ENCODE results near the gene ELMO1. TPM values are rescaled to one million over a fixed set of nuclear protein-coding genes. Genes with fewer than 3 reads are reported as not detected.

The ELMO1 gene
- total and polyA plus RNA-seq, 4 donors: 6.7 to 51.5 (median 14.8) TPM

DNA sequence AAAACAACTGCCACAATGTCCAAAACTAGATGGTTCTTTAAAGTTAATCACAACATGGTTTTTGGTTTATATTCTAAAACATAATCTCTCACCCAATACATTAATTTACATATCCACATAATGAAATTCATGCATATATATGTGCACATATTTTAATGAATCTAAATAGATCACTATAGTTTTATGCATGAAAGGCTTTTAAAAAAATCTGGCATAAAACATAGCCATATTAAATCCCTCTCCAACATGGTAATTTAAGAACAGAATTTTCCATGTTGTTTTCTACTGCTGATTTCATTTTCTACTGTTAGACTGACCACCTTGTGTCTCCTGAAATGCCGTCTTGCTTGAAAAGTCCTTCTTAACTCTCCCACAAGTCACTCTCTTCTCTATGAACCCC, 528.2 kb downstream of the ELMO1 start (continued):
- TF ChIP-seq, protein P1, sequence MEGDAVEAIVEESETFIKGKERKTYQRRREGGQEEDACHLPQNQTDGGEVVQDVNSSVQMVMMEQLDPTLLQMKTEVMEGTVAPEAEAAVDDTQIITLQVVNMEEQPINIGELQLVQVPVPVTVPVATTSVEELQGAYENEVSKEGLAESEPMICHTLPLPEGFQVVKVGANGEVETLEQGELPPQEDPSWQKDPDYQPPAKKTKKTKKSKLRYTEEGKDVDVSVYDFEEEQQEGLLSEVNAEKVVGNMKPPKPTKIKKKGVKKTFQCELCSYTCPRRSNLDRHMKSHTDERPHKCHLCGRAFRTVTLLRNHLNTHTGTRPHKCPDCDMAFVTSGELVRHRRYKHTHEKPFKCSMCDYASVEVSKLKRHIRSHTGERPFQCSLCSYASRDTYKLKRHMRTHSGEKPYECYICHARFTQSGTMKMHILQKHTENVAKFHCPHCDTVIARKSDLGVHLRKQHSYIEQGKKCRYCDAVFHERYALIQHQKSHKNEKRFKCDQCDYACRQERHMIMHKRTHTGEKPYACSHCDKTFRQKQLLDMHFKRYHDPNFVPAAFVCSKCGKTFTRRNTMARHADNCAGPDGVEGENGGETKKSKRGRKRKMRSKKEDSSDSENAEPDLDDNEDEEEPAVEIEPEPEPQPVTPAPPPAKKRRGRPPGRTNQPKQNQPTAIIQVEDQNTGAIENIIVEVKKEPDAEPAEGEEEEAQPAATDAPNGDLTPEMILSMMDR (IDR thresholded peaks at IDR 0.05; ENCODE audit: low read depth, low read length, missing input control): no peak
- no peak for TF ChIP-seq EGR1 (IDR thresholded peaks at IDR 0.05; ENCODE audit: low read depth in 2 of 2)
- TF ChIP-seq TAF1 (conservative IDR thresholded peaks at IDR 0.05): no peak
- no peak for TF ChIP-seq JUND (IDR thresholded peaks at IDR 0.05)

DNA sequence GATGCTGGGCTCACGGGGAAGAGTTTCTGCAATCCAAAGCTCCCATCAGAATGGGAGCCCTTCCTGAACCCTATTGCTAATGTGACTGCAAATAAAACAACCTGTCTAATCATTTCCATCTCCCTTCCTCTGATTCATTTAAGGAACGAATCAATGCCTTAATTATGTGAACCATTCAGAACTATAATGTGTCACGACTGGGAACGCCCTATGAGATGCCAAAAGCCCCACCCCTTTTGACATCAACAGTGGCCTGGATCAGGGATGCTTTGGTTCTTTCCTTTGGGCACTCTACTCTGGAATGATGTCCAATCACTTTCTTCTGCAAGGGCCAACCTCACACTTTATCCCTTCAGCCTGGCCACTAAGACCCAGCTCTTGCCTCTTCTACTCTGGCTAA, 528.9 kb downstream of the ELMO1 start:
- Histone ChIP-seq H3K9ac (ENCODE audit: low read depth in 1 of 2, low read length in 2 of 2) (no peak overlapping the region), H3K4me3 (ENCODE audit: low read depth in 1 of 3, low read length in 3 of 3) (no peak overlapping the region), H3K27ac (ENCODE audit: low read depth in 1 of 2, low read length in 2 of 2) (no peak overlapping the region), H3K9me3 (ENCODE audit: control insufficient read depth in 4 of 4, low read length in 3 of 4) (peaks cover 0 to 4% (median under 1%) of the 10 kb centered on the region in 4 donors), H3K36me3 (ENCODE audit: control insufficient read depth in 4 of 4, insufficient read depth in 3 of 4, low read depth in 1 of 4, low read length in 3 of 4) (no peaks in the 10 kb centered on the region), H3K27me3 (ENCODE audit: control insufficient read depth in 4 of 4, insufficient read depth in 4 of 4, low read length in 3 of 4) (no peaks in the 10 kb centered on the region), H3K4me1 (ENCODE audit: control insufficient read depth in 4 of 4, insufficient read depth in 4 of 4, low read length in 3 of 4) (peaks cover 0 to 3% (median 0%) of the 10 kb centered on the region in 4 donors)
- no peak for TF ChIP-seq YY1 (IDR thresholded peaks at IDR 0.05)
- no peak for TF ChIP-seq HNF4G (IDR thresholded peaks at IDR 0.05)
- TF ChIP-seq EGR1 (IDR thresholded peaks at IDR 0.05; ENCODE audit: low read depth in 2 of 2): no peak
- TF ChIP-seq, protein P2, sequence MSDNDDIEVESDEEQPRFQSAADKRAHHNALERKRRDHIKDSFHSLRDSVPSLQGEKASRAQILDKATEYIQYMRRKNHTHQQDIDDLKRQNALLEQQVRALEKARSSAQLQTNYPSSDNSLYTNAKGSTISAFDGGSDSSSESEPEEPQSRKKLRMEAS (IDR thresholded peaks at IDR 0.05): no peak
- TF ChIP-seq FOXA1 (IDR thresholded peaks at IDR 0.05): no peak
- no peak for TF ChIP-seq TAF1 (conservative IDR thresholded peaks at IDR 0.05)
- WGBS: 95% methylated on average over 4 of the region's 4 CpGs
- no peak for DNase-seq (ENCODE audit: low spot score)

DNA sequence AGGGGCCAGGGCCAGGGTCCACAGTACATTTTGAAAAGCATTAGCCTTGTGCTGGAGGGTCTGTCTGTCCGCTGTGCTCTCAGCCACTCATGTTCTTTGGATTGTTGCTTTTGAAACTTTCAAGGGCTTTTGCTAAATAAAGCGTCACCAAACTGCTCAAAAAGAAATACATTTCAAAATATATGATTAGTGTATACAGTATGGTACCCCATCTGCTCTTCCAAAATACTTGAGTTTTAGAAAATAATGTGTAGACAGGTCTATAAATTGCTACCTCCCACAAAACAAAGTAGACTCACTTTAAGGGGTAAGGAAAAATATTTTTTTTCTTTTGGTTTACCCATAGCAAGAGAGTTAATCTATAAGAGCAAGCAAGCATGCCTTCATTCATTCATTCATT, 530.1 kb downstream of the ELMO1 start:
- Histone ChIP-seq H3K27ac (ENCODE audit: low read depth in 1 of 2, low read length in 2 of 2) (no peak overlapping the region), H3K4me1 (ENCODE audit: control insufficient read depth in 4 of 4, insufficient read depth in 4 of 4, low read length in 3 of 4) (no peaks in the 10 kb centered on the region), H3K4me3 (ENCODE audit: low read depth in 1 of 3, low read length in 3 of 3) (no peak overlapping the region), H3K9ac (ENCODE audit: low read depth in 1 of 2, low read length in 2 of 2) (no peak overlapping the region), H3K36me3 (ENCODE audit: control insufficient read depth in 4 of 4, insufficient read depth in 3 of 4, low read depth in 1 of 4, low read length in 3 of 4) (no peaks in the 10 kb centered on the region), H3K9me3 (ENCODE audit: control insufficient read depth in 4 of 4, low read length in 3 of 4) (peaks cover 0 to 4% (median under 1%) of the 10 kb centered on the region in 4 donors), H3K27me3 (ENCODE audit: control insufficient read depth in 4 of 4, insufficient read depth in 4 of 4, low read length in 3 of 4) (no peaks in the 10 kb centered on the region)
- DNase-seq (ENCODE audit: low spot score): no peak
- TF ChIP-seq SP1 (IDR thresholded peaks at IDR 0.05) (no peak), RAD21 (IDR thresholded peaks at IDR 0.05) (no peak), GABPA (IDR thresholded peaks at IDR 0.05 in 1 of 2, conservative IDR thresholded peaks at IDR 0.05 in 1 of 2) (no peak), FOXA1 (IDR thresholded peaks at IDR 0.05) (no peak), RXRA (IDR thresholded peaks at IDR 0.05) (no peak), EGR1 (IDR thresholded peaks at IDR 0.05; ENCODE audit: low read depth in 2 of 2) (no peak), TAF1 (conservative IDR thresholded peaks at IDR 0.05) (no peak), HNF4A (conservative IDR thresholded peaks at IDR 0.05) (no peak), HNF4G (IDR thresholded peaks at IDR 0.05) (no peak)
- TF ChIP-seq, protein P2 (IDR thresholded peaks at IDR 0.05): no peak
- TF ChIP-seq, protein P1 (IDR thresholded peaks at IDR 0.05; ENCODE audit: low read depth, low read length, missing input control): no peak
- 99% methylated on average over 2 of the region's 2 CpGs for WGBS

Measured in liver (tissue), 9 donors.